GM19324 (cell line): ENCODE data around the gene DDX39A.
A peak's percentile ranks its signal among the peaks of the same experiment; 100 is the strongest.
"Not testable (repeated sequence)": the region's sequence is repeated elsewhere in the genome, so short reads cannot be mapped to it uniquely, and the experiment has no call there.

Experiments
- ATAC-seq: cut with Tn5 transposase; IDR thresholded peaks from one replicate; pipeline ENCODE4 v1.9.1; 2021; ENCODE audit warnings: mild to moderate bottlenecking, moderate library complexity; ENCODE audit not compliant: unreplicated experiment, low FRiP score

DDX39A gene

DNA sequence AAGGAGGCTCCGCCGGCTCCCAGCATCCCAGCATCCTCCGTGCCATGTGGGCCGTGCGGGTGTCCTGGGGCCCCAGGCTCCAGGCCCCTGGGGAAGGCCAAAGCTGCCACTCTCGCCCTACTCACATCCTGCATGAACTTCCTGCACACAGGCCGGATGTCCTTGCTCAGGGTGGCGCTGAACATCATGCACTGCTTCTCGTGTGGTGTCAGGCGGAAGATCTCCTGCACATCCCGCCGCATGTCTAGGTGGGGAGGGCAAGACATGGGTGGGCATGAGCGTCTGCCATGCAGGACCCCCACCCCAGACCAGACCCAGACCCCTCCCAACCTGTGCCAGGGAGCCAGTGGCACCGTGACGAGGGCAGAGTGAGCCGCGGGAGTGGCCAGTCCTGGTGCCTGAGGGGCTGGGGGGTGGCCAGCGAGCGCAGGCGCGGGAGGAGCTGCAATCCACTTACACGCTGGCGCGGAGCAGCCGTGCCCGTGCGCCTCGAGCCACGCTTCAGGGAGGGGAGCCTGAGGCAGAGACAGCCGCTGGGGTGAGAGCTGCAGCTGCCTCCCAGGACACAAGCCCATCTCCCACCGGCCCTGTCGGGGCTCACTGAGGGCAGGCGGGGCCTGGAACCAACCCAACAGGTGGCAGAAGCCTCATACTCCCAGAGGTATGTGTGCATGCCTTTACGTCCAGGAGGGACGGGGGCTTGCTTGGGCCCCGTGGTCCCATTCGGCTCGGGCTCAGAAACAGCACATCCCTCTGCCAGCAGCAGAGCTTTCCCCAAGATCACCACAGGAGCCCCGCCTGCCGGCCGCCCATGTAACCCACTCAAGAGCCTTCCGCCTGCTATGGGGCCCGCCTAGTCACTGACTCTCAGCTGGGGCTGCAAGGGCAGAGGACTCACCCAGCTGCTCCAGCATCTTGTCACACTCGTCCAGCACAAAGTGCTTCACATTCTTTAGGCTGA is 8.8 kb downstream of the DDX39A start:
- ATAC-seq: no peak

DNA sequence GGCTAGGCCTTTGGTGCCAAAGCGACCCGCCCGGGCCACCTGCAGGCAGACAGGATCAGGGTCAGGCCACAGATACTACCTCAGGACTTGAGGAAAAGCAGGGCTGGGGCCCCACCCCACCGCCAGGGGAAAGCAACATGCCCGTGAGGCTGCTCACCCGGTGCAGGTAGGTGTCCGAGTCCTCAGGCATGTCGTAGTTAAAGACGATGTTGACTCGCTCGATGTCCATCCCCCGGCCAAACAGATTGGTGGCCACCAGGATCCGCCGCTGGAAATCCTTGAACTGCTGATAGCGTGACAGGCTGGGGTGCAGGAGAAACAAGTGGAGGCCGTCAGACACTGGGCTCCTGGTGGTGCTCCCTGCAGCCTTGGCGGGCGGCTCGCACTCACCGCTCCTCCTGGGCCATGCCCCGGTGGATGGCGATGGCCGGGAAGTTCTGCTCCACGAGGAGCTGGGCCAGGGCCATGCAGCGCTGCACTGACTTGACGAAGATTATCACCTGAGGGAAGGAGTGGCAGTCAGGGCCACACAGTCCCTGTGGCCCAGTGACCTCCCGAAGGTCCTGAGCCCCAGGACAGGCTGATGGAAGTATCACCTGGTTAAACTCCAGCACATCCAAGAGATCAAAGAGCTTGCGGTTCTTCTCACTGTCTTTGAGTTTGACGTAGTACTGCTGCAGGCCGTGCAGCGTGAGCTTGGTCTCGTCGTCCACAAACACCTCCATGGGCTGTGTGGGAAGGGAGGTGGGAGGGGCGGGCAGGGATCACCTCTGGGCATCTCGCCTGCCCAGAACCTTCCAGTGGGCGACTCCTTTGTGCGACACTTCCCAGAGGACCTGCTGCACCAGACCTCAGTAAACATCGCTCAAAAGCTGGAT is 9.8 kb downstream of the DDX39A start:
- no peak for ATAC-seq

DNA sequence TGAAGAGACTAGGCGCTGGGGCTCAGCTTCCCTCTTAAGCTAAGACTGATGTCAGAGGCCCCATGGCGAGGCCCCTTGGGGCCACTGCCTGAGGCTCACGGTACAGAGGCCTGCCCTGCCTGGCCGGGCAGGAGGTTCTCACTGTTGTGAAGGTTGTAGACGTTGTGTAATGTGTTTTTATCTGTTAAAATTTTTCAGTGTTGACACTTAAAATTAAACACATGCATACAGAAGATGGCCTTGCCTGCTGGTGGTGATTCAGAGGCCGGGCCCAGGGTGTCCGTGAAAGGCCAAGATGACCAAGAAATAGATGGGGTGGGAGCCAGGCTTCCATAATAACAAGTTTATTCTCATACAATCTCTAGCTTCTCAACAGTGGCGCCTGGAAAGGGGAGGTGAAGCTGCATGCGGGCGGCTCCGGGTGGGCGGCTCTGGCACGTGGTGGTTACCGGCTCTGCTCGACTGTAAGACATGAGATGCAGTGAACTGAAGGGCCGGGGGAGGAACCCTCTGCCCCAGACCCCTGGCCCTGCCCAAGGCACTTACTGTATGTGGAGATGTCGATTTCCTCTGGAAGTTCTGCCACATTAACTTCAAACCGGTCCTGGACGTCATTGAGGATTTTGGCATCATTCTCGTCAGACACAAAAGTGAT is 10.5 kb downstream of the DDX39A start:
- ATAC-seq: no peak

- no peak for ATAC-seq
Observed at GRCh38 chr19:14407605-14408484, 11.3 kb downstream of the DDX39A start.

GRCh38 chr19:14406645-14407401 is 12.3 kb downstream of the DDX39A start:
- ATAC-seq: no peak

DNA sequence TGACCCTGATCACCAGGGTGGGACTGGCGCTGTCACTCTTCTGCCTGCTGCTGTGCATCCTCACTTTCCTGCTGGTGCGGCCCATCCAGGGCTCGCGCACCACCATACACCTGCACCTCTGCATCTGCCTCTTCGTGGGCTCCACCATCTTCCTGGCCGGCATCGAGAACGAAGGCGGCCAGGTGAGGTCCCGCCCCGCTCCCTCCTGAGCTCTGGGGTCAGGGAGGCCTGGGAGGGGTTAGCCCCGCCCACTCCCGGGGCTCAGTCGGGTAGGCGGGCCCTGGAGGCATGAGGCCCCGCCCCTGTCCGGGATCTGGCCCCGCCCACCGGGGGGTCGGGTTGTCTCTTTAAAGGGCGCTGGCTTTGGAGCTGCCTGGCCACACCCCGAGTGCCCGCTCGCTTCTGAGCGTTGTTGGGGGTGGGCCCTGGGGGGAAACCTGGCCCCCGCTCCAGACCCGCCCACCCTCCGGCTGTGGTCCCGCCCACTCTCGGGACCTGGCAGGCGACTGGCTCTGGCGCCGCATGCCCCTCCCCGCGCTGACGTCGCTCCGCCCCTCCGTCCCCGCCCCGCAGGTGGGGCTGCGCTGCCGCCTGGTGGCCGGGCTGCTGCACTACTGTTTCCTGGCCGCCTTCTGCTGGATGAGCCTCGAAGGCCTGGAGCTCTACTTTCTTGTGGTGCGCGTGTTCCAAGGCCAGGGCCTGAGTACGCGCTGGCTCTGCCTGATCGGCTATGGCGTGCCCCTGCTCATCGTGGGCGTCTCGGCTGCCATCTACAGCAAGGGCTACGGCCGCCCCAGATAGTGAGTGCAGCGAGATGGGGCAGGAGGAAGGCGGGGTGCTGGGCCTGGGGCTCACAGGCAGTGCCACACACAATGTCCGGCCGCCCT is 13.1 kb downstream of the DDX39A start:
- peak; percentile 64 for ATAC-seq

- ATAC-seq: no peak
Observed at GRCh38 chr19:14405380-14405757, 13.8 kb downstream of the DDX39A start.

GRCh38 chr19:14404312-14404711 is 14.8 kb downstream of the DDX39A start:
- ATAC-seq: no peak

- not testable (repeated sequence) for ATAC-seq
Observed at GRCh38 chr19:14403145-14403930, 15.8 kb downstream of the DDX39A start.

- ATAC-seq: no peak
Observed at GRCh38 chr19:14402332-14403144, 16.6 kb downstream of the DDX39A start.

DNA sequence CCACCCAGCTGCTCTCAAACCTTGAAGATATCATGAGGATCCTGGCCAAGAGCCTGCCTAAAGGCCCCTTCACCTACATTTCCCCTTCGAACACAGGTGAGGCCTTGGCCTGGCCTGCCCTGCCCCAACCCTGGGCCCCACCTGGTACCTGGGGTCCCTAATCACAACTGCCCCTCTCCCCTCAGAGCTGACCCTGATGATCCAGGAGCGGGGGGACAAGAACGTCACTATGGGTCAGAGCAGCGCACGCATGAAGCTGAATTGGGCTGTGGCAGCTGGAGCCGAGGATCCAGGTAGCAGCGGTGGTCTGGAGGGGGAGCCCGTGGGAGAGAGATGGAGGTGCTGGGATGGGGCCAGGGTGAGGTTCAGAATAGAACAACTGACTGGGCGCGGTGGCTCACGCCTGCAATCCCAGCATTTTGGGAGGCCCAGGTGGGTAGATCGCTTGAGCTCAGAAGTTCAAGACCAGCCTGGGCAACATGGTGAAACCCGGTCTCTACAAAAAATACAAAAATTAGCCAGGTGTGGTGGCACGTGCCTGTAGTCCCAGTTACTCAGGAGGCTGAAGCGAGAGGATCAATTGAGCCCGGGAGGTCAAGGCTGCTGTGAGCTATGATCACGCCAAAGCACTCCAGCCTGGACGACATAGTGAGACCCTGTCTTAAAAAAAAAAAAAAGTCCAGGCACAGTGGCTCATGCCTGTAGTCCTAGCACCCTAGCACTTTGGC is 17.5 kb downstream of the DDX39A start:
- ATAC-seq: no peak

DNA sequence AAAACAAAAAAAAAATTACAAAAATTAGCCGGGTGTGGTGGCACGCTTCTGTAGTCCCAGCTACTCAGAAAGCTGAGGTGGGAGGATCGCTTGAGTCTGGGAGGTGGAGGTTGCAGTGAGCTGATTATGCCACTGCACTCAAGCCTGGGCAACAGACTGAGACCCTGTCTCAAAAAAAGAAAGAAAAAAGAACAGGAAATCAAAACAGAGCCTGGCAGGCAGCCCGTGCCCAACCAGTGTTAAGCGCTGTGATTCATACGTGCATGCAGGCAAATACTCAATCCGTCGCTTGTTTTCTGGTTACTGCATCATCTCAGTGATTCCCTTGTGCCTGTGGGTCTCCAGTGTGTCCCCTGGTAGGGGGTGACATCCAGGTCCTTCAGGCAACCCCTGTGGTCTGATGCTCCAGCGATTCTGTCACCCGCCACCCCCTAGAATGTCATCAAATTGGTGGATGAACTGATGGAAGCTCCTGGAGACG is 18.1 kb downstream of the DDX39A start:
- no peak for ATAC-seq

GRCh38 chr19:14397168-14397567 is 22.0 kb downstream of the DDX39A start:
- ATAC-seq: not testable (repeated sequence)

DNA sequence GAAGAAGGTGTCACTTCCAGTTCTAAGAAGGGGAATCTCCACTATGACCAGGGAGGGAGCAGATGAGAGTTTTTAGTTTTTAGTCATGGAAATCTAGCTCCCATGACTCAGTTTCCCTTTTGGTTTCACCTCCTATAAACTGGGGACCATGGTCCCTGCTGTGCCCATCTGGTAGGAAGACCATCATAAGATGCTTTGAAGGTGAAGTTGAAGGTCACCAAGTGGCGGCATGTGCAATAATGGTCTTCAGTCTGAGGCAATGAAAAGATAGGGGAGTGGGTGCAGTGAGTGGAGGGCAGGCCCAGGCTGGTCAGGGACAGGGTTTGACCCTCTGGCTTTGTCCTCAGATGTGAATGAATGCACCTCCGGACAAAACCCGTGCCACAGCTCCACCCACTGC is 22.4 kb downstream of the DDX39A start:
- not testable (repeated sequence) for ATAC-seq

GRCh38 chr19:14395710-14396336 is 23.3 kb downstream of the DDX39A start:
- ATAC-seq: no peak
